Stimulated activated CD4-positive, alpha-beta T cell treated with anti-CD3 and anti-CD28 coated beads, TNF-alpha, amount 100 ng/mL, for 24 hours (primary cell): Measurements from ENCODE around the gene TTC28.

ENCODE experiments used
- DNase-seq, 3 experiments: peaks; one replicate each; pipeline ENCODE4 v3.0.0-alpha.2; 2020; ENCODE audit warnings: low read depth in 3 of 3

TTC28 gene

GRCh38 chr22:28269277-28269676 lies 410.4 kb downstream of the TTC28 start:
- no peak for DNase-seq

- DNase-seq, result no peak
These were observed 410.8 kb downstream of the TTC28 start for GRCh38 chr22:28268850-28269249.

- no peak for DNase-seq
These were observed 411.5 kb downstream of the TTC28 start for GRCh38 chr22:28268171-28268570.

- DNase-seq, result no peak
These were observed 419.0 kb downstream of the TTC28 start for GRCh38 chr22:28260619-28261018.

GRCh38 chr22:28259774-28260312 lies 419.8 kb downstream of the TTC28 start:
- DNase-seq, result no peak

- DNase-seq, result no peak
These were observed 425.2 kb downstream of the TTC28 start for GRCh38 chr22:28254396-28254795.

GRCh38 chr22:28252539-28252938 lies 427.1 kb downstream of the TTC28 start:
- no peak for DNase-seq

GRCh38 chr22:28250036-28250695 lies 429.5 kb downstream of the TTC28 start:
- no peak for DNase-seq

- DNase-seq, result no peak
These were observed 430.2 kb downstream of the TTC28 start for GRCh38 chr22:28249402-28249801.

GRCh38 chr22:28247667-28248363 lies 431.8 kb downstream of the TTC28 start:
- no peak for DNase-seq

GRCh38 chr22:28247136-28247535 lies 432.5 kb downstream of the TTC28 start:
- no peak for DNase-seq

GRCh38 chr22:28246397-28246796 lies 433.2 kb downstream of the TTC28 start:
- no peak for DNase-seq

GRCh38 chr22:28245579-28246224 lies 433.9 kb downstream of the TTC28 start:
- no peak for DNase-seq

- DNase-seq, result no peak
These were observed 434.9 kb downstream of the TTC28 start for GRCh38 chr22:28244757-28245156.

GRCh38 chr22:28243539-28243938 lies 436.1 kb downstream of the TTC28 start:
- no peak for DNase-seq

- no peak for DNase-seq
These were observed 437.9 kb downstream of the TTC28 start for GRCh38 chr22:28241656-28242290.

- DNase-seq, result no peak
These were observed 439.7 kb downstream of the TTC28 start for GRCh38 chr22:28239941-28240340.

GRCh38 chr22:28237783-28238182 lies 441.9 kb downstream of the TTC28 start:
- DNase-seq, result no peak

GRCh38 chr22:28237112-28237511 lies 442.5 kb downstream of the TTC28 start:
- DNase-seq, result no peak

- no peak for DNase-seq
These were observed 447.4 kb downstream of the TTC28 start for GRCh38 chr22:28232204-28232603.

GRCh38 chr22:28231441-28231840 lies 448.2 kb downstream of the TTC28 start:
- no peak for DNase-seq

GRCh38 chr22:28230671-28231070 lies 449.0 kb downstream of the TTC28 start:
- DNase-seq, result no peak
